Measurements from ENCODE around the gene SLC25A33. TPM values are rescaled to one million over a fixed set of nuclear protein-coding genes. Genes with fewer than 3 reads are reported as not detected.

The SLC25A33 gene
- total RNA-seq, 4 donors from 2014 or later: 40.3 to 88.6 (median 49.1) TPM

- no peak overlapping the region for H3K27ac ChIP-seq
- H3K36me3 ChIP-seq: peaks cover 0 to 20% of the 10 kb centered on the region in 2 donors
- intact Hi-C loops (cut with DNase I; ENCODE audit: low total_unique reads) (no loop called here), in situ Hi-C loops (cut with MboI; ENCODE audit: low sequenced_read_pairs in 4 of 4) (no loop called here)
- no peak overlapping the region for H3K4me3 ChIP-seq
- DNase-seq (no peak), ATAC-seq (no peak)
- H3K27me3 ChIP-seq: no peaks in the 10 kb centered on the region
- peaks cover 0 to 7% of the 10 kb centered on the region in 2 donors for H3K4me1 ChIP-seq
- TF ChIP-seq CTCF (IDR thresholded peaks at IDR 0.05 in 4 of 5, conservative IDR thresholded peaks at IDR 0.05 in 1 of 5) (no peak), POLR2A (IDR thresholded peaks at IDR 0.05) (no peak)
- H3K9me3 ChIP-seq: no peaks in the 10 kb centered on the region
Observed at GRCh38 chr1:9611716-9612115, 72.5 kb downstream of the SLC25A33 start.

- H3K4me3 ChIP-seq: no peak overlapping the region
- H3K27me3 ChIP-seq: no peaks in the 10 kb centered on the region
- peaks cover 0 to 5% of the 10 kb centered on the region in 2 donors for H3K4me1 ChIP-seq
- H3K9me3 ChIP-seq: no peaks in the 10 kb centered on the region
- DNase-seq: no peak
- no peak overlapping the region for H3K27ac ChIP-seq
- no peak for TF ChIP-seq CTCF (IDR thresholded peaks at IDR 0.05 in 4 of 5, conservative IDR thresholded peaks at IDR 0.05 in 1 of 5)
- no peak for ATAC-seq
- in situ Hi-C loops (cut with MboI; ENCODE audit: low sequenced_read_pairs in 4 of 4): no loop called here
- H3K36me3 ChIP-seq: peaks cover 0 to 20% of the 10 kb centered on the region in 2 donors
- intact Hi-C loops (cut with DNase I; ENCODE audit: low total_unique reads): no loop called here
Observed at GRCh38 chr1:9612162-9612845, 73.0 kb downstream of the SLC25A33 start.

GRCh38 chr1:9612871-9613624 lies 73.8 kb downstream of the SLC25A33 start:
- Histone ChIP-seq H3K36me3 (peaks cover 0 to 20% of the 10 kb centered on the region in 2 donors), H3K27me3 (peaks cover 0 to 5% (median 0%) of the 10 kb centered on the region in 3 donors), H3K4me3 (no peak overlapping the region), H3K9me3 (no peaks in the 10 kb centered on the region), H3K4me1 (peaks cover 0 to 5% of the 10 kb centered on the region in 2 donors), H3K27ac (no peak overlapping the region)
- intact Hi-C loops (cut with DNase I; ENCODE audit: low total_unique reads): no loop called here
- ATAC-seq: no peak
- DNase-seq: no peak
- in situ Hi-C loops (cut with MboI; ENCODE audit: low sequenced_read_pairs in 4 of 4): no loop called here
- TF ChIP-seq CTCF (IDR thresholded peaks at IDR 0.05 in 4 of 5, conservative IDR thresholded peaks at IDR 0.05 in 1 of 5): no peak
- no peak for TF ChIP-seq POLR2A (IDR thresholded peaks at IDR 0.05)

GRCh38 chr1:9613625-9614299 lies 74.5 kb downstream of the SLC25A33 start:
- Histone ChIP-seq H3K27me3 (peaks cover 0 to 6% (median 0%) of the 10 kb centered on the region in 3 donors), H3K4me1 (peaks cover 0 to 5% of the 10 kb centered on the region in 2 donors), H3K4me3 (no peak overlapping the region), H3K27ac (no peak overlapping the region), H3K36me3 (peaks cover 0 to 20% of the 10 kb centered on the region in 2 donors), H3K9me3 (no peaks in the 10 kb centered on the region)
- DNase-seq (no peak), ATAC-seq (no peak)
- TF ChIP-seq CTCF (IDR thresholded peaks at IDR 0.05 in 4 of 5, conservative IDR thresholded peaks at IDR 0.05 in 1 of 5) (no peak), POLR2A (IDR thresholded peaks at IDR 0.05) (no peak)
- in situ Hi-C loops (cut with MboI; ENCODE audit: low sequenced_read_pairs in 4 of 4) (no loop called here), intact Hi-C loops (cut with DNase I; ENCODE audit: low total_unique reads) (no loop called here)
